ENCODE measurements around the gene IL1RL2.

The IL1RL2 gene

GRCh38 chr2:102186791-102187495 lies at the start of gene IL1RL2:
TSS of gene IL1RL2 (plus strand) at chr2:102187023. CDS start at chr2:102187868, 845 bp downstream.
- no peak for DNase-seq

- no peak for DNase-seq
Measured at GRCh38 chr2:102137138-102137537, 49.7 kb upstream of the IL1RL2 start.

GRCh38 chr2:102138331-102138730 lies 48.5 kb upstream of the IL1RL2 start:
- DNase-seq = no peak

- no peak for DNase-seq
Measured at GRCh38 chr2:102139851-102140250, 47.0 kb upstream of the IL1RL2 start.

GRCh38 chr2:102140377-102140776 lies 46.4 kb upstream of the IL1RL2 start:
- no peak for DNase-seq

GRCh38 chr2:102141011-102141943 lies 45.5 kb upstream of the IL1RL2 start:
- DNase-seq = no peak

- peak; percentile 43 for DNase-seq
Measured at GRCh38 chr2:102141970-102142828, 44.6 kb upstream of the IL1RL2 start, which contains the start of gene IL1R1. TSS of gene IL1R1 (plus strand) at chr2:102142746. CDS start at chr2:102157725, 14,979 bp downstream.

GRCh38 chr2:102142829-102143449 lies 43.9 kb upstream of the IL1RL2 start:
- no peak for DNase-seq

GRCh38 chr2:102143450-102143985 lies 43.3 kb upstream of the IL1RL2 start:
- DNase-seq = no peak

GRCh38 chr2:102144128-102144527 lies 42.7 kb upstream of the IL1RL2 start:
- DNase-seq = no peak

- no peak for DNase-seq
Measured at GRCh38 chr2:102145107-102145506, 41.7 kb upstream of the IL1RL2 start.

GRCh38 chr2:102145934-102146333 lies 40.9 kb upstream of the IL1RL2 start:
- DNase-seq = no peak

- no peak for DNase-seq
Measured at GRCh38 chr2:102147935-102148334, 38.9 kb upstream of the IL1RL2 start.

- DNase-seq = no peak
Measured at GRCh38 chr2:102149243-102149642, 37.6 kb upstream of the IL1RL2 start.

- no peak for DNase-seq
Measured at GRCh38 chr2:102149644-102150455, 37.0 kb upstream of the IL1RL2 start.

- no peak for DNase-seq
Measured at GRCh38 chr2:102154364-102154763, 32.5 kb upstream of the IL1RL2 start.

GRCh38 chr2:102154946-102155702 lies 31.7 kb upstream of the IL1RL2 start:
- no peak for DNase-seq

GRCh38 chr2:102155703-102156515 lies 30.9 kb upstream of the IL1RL2 start:
- DNase-seq = no peak

- DNase-seq = no peak
Measured at GRCh38 chr2:102158011-102158755, 28.6 kb upstream of the IL1RL2 start.

Data from GOT3 (cell line).